A549 treated with AZD2906 at 1 μM for 4 hours (cell line): ENCODE data around the gene TLK1. TPM values are rescaled to one million over a fixed set of nuclear protein-coding genes. Genes with fewer than 3 reads are reported as not detected.

Source experiments
- total RNA-seq: library from RNA; stranded (reverse); fragments of 200-300 nt; extraction: Qiagen RNA extraction; gene quantifications from 5 replicates; pipeline ENCODE4 v1.2.3, GENCODE V29; 2022

TLK1 gene
- 18.1 to 31.2 TPM (median 23.6 TPM) in 5 replicates for total RNA-seq

DNA sequence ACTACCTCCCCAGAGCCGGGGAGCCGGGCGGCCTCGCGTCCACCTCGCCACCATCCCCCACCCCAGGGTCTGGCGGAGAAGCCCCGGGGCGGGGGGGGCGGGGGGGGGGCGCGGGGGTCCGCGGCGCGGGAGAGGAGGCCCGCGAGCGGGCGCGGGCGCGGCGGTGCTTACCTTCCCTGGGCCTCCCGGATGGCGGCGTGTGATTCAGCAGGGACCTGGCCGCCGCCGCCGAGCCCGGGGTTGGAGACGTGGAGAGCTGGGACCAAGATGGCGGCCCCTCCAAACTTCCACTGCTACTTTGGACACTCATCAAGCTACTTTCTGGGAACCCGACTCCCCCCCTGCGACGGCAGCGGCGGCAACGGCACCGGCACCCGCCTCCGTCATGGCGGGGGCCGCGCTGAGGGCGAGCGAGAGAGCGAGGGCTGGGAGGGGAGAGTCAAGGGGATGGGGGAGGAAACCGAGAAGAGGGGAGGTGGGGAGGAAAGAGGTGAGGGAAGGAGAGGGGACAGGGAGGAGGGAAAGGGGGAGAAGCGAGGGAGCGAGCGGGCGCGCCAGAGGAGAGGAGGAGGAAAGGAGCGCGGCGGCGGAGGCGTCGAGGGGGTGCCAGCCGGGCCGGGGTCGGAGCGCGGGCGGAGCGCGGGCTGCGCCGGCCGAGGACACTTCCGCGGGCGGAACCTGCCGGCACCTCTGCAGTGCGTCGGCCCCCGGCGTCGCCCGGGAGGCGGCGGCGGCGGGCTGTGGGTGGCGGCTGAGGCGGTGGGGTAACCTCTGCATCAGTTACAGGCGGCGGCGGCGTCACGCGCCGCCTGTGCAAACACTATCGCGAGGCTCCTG, at the start of gene TLK1:
TLK1 (minus strand) TSS at position 775 of the 837 bp plus-strand sequence; CDS start at position 310, 465 bp downstream.

Other genes starting within 250 kb of the TLK1 start
- 82.2 to 120 TPM (median 87.7 TPM) in 5 replicates for gene GORASP2, start 231.6 kb downstream of the TLK1 start, total RNA-seq